ENCODE data around the gene NGB.

- TF ChIP-seq POLR2A (IDR thresholded peaks at IDR 0.05) = no peak
- no peak for TF ChIP-seq CTCF (IDR thresholded peaks at IDR 0.05)
Observed at GRCh38 chr14:77220246-77221017, 50.6 kb downstream of the NGB start.
